Measurements from ENCODE around the gene PODXL2.
"Not testable (repeated sequence)": the region's sequence is repeated elsewhere in the genome, so short reads cannot be mapped to it uniquely, and the experiment has no call there.

PODXL2 gene

GRCh38 chr3:127677541-127678314, 48.7 kb downstream of the PODXL2 start:
- DNase-seq, result no peak

GRCh38 chr3:127678315-127678599, 49.3 kb downstream of the PODXL2 start:
- DNase-seq, result no peak

GRCh38 chr3:127678611-127679533, 49.9 kb downstream of the PODXL2 start:
- no peak for DNase-seq

- no peak for DNase-seq
Measured at GRCh38 chr3:127679534-127680145, 50.7 kb downstream of the PODXL2 start.

- DNase-seq, result no peak
Measured at GRCh38 chr3:127680146-127680661, 51.2 kb downstream of the PODXL2 start.

GRCh38 chr3:127680798-127681221, 51.8 kb downstream of the PODXL2 start:
- DNase-seq, result no peak

GRCh38 chr3:127682175-127682554, 53.2 kb downstream of the PODXL2 start:
- not testable (repeated sequence) for DNase-seq

- no peak for DNase-seq
Measured at GRCh38 chr3:127682561-127682960, 53.6 kb downstream of the PODXL2 start.

GRCh38 chr3:127684871-127685707, 56.1 kb downstream of the PODXL2 start:
- DNase-seq, result no peak

GRCh38 chr3:127685708-127686511, 56.9 kb downstream of the PODXL2 start:
- no peak for DNase-seq

GRCh38 chr3:127686512-127686894, 57.5 kb downstream of the PODXL2 start:
- no peak for DNase-seq

- no peak for DNase-seq
Measured at GRCh38 chr3:127687228-127687737, 58.3 kb downstream of the PODXL2 start.

- DNase-seq, result no peak
Measured at GRCh38 chr3:127688022-127688415, 59.0 kb downstream of the PODXL2 start.

GRCh38 chr3:127688416-127689265, 59.7 kb downstream of the PODXL2 start:
- DNase-seq, result no peak

GRCh38 chr3:127689266-127689860, 60.4 kb downstream of the PODXL2 start:
- no peak for DNase-seq

- no peak for DNase-seq
Measured at GRCh38 chr3:127690106-127690505, 61.1 kb downstream of the PODXL2 start.

GRCh38 chr3:127690823-127691452, 62.0 kb downstream of the PODXL2 start:
- no peak for DNase-seq

GRCh38 chr3:127691489-127691888, 62.5 kb downstream of the PODXL2 start:
- DNase-seq, result no peak

GRCh38 chr3:127691974-127692373, 63.0 kb downstream of the PODXL2 start:
- no peak for DNase-seq
